Endothelial cell (in vitro differentiated cells): ENCODE data around the gene MRAP2. TPM values are rescaled to one million over a fixed set of nuclear protein-coding genes. Genes with fewer than 3 reads are reported as not detected.
"Not testable (repeated sequence)": the region's sequence is repeated elsewhere in the genome, so short reads cannot be mapped to it uniquely, and the experiment has no call there.

ENCODE experiments used
- DNase-seq: peaks from one replicate; pipeline ENCODE4 v3.0.0; 2021; ENCODE audit warnings: low spot score
- H3K27ac Mint-ChIP-seq: one replicate; pipeline ENCODE4 v1.8.0; 2021; ENCODE audit warnings: mixed read lengths, inconsistent platforms; ENCODE audit not compliant: unreplicated experiment
- H3K27me3 Mint-ChIP-seq: one replicate; pipeline ENCODE4 v1.8.0; 2021; ENCODE audit warnings: mild to moderate bottlenecking, moderate library complexity, mixed read lengths, inconsistent platforms; ENCODE audit not compliant: unreplicated experiment
- H3K36me3 Mint-ChIP-seq: one replicate; pipeline ENCODE4 v1.8.0; 2021; ENCODE audit warnings: mild to moderate bottlenecking, low read depth, mixed read lengths, inconsistent platforms; ENCODE audit not compliant: unreplicated experiment
- H3K4me1 Mint-ChIP-seq: one replicate; pipeline ENCODE4 v1.8.0; 2021; ENCODE audit warnings: mild to moderate bottlenecking, mixed read lengths, inconsistent platforms; ENCODE audit not compliant: unreplicated experiment
- H3K4me3 Mint-ChIP-seq: one replicate; pipeline ENCODE4 v1.8.0; 2021; ENCODE audit warnings: mild to moderate bottlenecking, mixed read lengths, inconsistent platforms; ENCODE audit not compliant: unreplicated experiment
- H3K9me3 Mint-ChIP-seq: one replicate; pipeline ENCODE4 v1.8.0; 2021; ENCODE audit warnings: mixed read lengths, inconsistent platforms; ENCODE audit not compliant: unreplicated experiment
- total RNA-seq: library from RNA; stranded (reverse); fragmentation: NEBNext Ultra II Directional; extraction: Animal tissue kit (Norgen Biotek cat#: 25700); gene quantifications from one replicate; pipeline ENCODE4 v1.2.1, GENCODE V29; 2021; ENCODE audit not compliant: unreplicated experiment
- TF ChIP-seq, protein P1 (sequence below): fragments of 200-600 bp; sonication (generic); IDR thresholded peaks from one replicate; pipeline ENCODE4 v1.5.0; 2021; ENCODE audit warnings: antibody characterized with exemption; ENCODE audit not compliant: unreplicated experiment

The MRAP2 gene
- total RNA-seq, 1 donor from 2014 or later, result 5.1 TPM

DNA sequence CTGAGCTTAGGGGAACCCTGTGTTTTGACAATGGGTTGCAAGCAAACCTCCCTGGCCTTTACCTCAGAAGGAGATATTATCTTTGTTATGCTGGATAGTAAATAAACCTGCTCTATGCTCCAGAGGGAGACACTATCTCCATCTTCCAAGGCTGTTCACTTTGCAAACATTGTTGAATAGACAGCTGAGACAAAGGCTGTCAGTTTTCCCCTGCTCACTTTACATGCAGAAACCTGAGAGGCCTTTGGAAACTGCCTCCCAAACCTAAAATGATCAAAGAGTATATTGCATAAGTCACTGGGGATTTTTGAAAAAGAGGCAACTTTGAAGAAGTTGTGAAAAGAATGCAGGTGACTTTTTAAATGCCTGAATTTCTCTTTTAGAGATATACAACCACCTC lies 61.6 kb downstream of the MRAP2 start:
- Mint-ChIP-seq H3K36me3 (peaks cover 4% of the 10 kb centered on the region), H3K4me3 (no peak overlapping the region)
- TF ChIP-seq, protein P1, sequence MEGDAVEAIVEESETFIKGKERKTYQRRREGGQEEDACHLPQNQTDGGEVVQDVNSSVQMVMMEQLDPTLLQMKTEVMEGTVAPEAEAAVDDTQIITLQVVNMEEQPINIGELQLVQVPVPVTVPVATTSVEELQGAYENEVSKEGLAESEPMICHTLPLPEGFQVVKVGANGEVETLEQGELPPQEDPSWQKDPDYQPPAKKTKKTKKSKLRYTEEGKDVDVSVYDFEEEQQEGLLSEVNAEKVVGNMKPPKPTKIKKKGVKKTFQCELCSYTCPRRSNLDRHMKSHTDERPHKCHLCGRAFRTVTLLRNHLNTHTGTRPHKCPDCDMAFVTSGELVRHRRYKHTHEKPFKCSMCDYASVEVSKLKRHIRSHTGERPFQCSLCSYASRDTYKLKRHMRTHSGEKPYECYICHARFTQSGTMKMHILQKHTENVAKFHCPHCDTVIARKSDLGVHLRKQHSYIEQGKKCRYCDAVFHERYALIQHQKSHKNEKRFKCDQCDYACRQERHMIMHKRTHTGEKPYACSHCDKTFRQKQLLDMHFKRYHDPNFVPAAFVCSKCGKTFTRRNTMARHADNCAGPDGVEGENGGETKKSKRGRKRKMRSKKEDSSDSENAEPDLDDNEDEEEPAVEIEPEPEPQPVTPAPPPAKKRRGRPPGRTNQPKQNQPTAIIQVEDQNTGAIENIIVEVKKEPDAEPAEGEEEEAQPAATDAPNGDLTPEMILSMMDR, result no peak

DNA sequence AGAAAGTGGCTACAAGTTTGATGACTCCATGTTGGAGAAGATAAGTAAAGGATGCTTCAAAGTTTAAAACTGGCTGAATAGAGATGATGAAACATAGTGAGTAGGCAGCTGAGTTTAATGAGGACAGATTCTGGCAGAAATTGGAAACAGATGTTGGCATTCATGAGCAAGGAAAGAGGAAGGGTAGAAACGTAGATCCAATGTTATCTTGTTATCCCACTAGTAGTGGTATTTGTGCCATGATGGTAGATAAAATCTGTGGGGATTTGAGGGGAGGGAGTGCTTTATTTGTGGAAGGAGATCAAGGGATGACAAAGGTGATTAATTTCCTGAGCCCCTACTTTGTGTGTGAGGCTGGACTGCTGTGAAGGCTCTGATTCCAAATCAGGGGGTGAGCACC lies 69.5 kb downstream of the MRAP2 start:
- DNase-seq, result no peak

More for the DNA sequence above, 61.6 kb downstream of the MRAP2 start:
- no peaks in the 10 kb centered on the region for H3K4me1 Mint-ChIP-seq
- peaks cover 1% of the 10 kb centered on the region for H3K27me3 Mint-ChIP-seq
- no peak for DNase-seq
- H3K27ac Mint-ChIP-seq, result no peak overlapping the region
- H3K9me3 Mint-ChIP-seq, result no peaks in the 10 kb centered on the region

DNA sequence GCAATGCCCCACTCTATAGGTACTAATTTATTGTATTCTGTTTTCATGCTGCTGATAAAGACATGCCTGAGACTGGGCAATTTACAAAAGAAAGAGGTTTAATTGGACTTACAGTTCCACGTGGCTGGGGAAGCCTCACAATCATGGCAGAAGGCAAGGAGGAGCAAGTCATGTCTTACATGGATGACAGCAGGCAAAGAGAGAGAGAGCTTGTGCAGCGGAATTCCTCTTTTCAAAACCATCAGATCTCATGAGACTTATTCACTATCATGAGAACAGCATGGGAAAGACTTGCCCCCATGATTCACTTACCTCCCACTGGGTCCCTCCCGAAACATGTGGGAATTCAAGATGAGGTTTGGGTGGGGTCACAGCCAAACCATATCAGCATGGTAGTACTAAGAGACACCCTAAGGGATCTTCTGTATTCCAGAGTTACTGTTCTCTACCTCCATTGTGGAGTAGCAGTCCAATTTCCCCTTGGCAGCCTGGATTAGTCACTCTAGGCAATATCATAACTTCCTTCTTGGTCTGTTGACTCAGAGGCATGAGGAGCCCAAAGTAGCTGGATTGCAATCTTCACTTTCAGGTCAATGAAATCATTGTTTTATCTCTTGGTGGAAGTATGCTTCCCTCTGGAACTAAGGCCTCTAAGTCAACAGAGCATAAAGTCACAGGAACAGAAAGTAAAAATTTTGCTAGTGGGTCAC lies 71.8 kb downstream of the MRAP2 start:
- not testable (repeated sequence) for H3K36me3 Mint-ChIP-seq, DNase-seq, H3K4me3 Mint-ChIP-seq, H3K9me3 Mint-ChIP-seq, H3K4me1 Mint-ChIP-seq, H3K27me3 Mint-ChIP-seq, H3K27ac Mint-ChIP-seq

More for the DNA sequence above, 69.5 kb downstream of the MRAP2 start:
- TF ChIP-seq, protein P1, result no peak
- Mint-ChIP-seq H3K9me3 (no peaks in the 10 kb centered on the region), H3K27me3 (peaks cover 1% of the 10 kb centered on the region), H3K27ac (no peak overlapping the region), H3K4me3 (no peak overlapping the region), H3K4me1 (no peaks in the 10 kb centered on the region), H3K36me3 (no peaks in the 10 kb centered on the region)

DNA sequence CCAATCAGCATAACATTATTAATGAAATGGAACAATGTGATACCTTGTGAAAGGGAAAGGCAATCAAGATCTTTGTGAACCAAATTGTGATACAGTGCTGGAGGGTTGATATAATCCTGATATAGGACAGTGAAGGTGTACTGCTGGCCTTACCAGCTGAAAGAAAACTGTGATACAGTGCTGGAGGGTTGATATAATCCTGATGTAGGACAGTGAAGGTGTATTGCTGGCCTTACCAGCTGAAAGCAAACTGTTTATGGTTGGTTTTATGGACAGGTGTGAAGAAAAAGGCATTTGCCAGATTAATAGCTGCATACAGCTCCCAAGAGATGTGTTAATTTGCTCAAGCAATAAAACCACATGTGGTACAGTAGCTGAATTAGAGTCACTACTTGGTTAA lies 73.9 kb downstream of the MRAP2 start:
- H3K4me3 Mint-ChIP-seq, result no peak overlapping the region
- TF ChIP-seq, protein P1, result no peak
- no peaks in the 10 kb centered on the region for H3K4me1 Mint-ChIP-seq
- H3K27me3 Mint-ChIP-seq, result peaks cover 2% of the 10 kb centered on the region
- no peaks in the 10 kb centered on the region for H3K36me3 Mint-ChIP-seq
- DNase-seq, result no peak
- no peaks in the 10 kb centered on the region for H3K9me3 Mint-ChIP-seq
- H3K27ac Mint-ChIP-seq, result no peak overlapping the region

DNA sequence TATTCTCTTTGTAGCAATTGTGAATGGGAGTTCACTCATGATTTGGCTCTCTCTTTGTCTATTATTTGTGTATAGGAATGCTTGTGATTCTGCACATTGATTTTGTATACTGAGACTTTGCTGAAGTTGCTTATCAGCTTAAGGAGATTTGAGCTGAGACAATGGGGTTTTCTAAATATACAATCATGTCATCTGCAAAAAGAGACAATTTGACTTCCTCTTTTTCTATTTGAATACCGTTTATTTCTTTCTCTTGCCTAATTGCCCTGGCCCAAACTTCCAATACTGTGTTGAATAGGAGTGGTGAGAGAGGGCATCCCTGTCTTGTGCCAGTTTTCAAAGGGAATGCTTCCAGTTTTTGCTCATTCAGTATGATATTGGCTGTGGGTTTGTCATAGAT lies 77.8 kb downstream of the MRAP2 start:
- H3K27me3 Mint-ChIP-seq, DNase-seq, H3K9me3 Mint-ChIP-seq, H3K4me1 Mint-ChIP-seq, H3K4me3 Mint-ChIP-seq, H3K27ac Mint-ChIP-seq, H3K36me3 Mint-ChIP-seq: not testable (repeated sequence)

DNA sequence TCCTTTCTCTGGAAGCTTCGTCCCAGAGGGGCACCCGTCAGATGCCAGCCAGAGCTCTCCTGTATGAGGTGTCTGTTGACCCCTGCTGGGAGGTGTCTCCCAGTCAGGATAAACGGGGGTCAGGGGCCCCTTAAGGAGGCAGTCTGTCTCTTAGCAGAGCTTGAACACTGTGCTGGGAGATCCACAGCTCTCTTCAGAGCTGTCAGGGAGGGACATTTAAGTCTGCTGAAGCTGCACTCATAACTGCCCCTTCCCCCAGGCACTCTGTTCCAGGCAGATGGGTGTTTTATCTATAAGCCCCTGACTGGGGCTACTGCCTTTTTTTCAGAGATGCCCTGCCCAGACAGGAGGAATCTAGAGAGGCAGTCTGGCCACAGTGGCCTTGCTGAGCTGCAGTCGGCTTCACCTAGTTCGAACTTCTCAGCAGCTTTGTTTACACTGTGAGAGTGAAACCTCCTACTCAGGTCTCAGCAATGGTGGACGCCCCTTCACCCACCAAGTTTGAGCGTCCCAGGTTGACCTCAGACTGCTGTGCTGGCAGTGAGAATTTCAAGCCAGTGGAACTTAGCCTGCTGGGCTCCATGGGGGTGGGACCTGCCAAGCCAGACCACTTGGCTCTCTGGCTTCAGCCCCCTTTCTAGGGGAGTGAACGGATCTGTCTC lies 81.5 kb downstream of the MRAP2 start:
- H3K9me3 Mint-ChIP-seq, H3K4me1 Mint-ChIP-seq, H3K36me3 Mint-ChIP-seq, DNase-seq, H3K27ac Mint-ChIP-seq, H3K27me3 Mint-ChIP-seq, H3K4me3 Mint-ChIP-seq: not testable (repeated sequence)
